NCI-H1105 treated with DMSO at 0.1 percent for 48 hours (cell line): ENCODE data around the gene CARM1.
A peak's percentile ranks its signal among the peaks of the same experiment; 100 is the strongest.
"Not testable (repeated sequence)": the region's sequence is repeated elsewhere in the genome, so short reads cannot be mapped to it uniquely, and the experiment has no call there.

ENCODE experiments used
- DNase-seq: peaks from one replicate; lab custom pipeline; 2025; lab: John Stamatoyannopoulos, UW

CARM1 gene

GRCh38 chr19:10870955-10871603, at the start of gene CARM1:
TSS of gene CARM1 (plus strand) at chr19:10871553. CDS start at chr19:10871703, 150 bp downstream.
- DNase-seq, result peak; percentile 99

DNA sequence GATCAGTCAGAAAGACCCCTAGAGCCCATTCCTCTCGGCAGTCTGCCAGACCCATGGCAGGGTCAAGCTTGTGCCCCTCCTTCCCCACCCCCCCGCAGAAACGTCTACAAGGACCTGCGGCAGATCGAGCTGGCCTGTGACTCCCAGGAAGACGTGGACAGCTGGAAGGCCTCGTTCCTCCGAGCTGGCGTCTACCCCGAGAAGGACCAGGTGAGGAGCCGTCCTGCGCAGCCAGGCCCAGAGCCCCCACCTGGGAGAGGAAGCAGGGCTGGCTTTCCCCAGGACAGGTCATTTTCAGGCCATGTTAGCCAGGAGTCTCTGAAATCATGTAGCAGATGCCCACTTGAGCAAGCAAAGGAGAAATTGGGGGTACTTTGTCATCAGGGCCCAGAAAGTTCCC, 47.7 kb upstream of the CARM1 start:
- no peak for DNase-seq

- no peak for DNase-seq
Measured at GRCh38 chr19:10826231-10826630, 45.1 kb upstream of the CARM1 start.

DNA sequence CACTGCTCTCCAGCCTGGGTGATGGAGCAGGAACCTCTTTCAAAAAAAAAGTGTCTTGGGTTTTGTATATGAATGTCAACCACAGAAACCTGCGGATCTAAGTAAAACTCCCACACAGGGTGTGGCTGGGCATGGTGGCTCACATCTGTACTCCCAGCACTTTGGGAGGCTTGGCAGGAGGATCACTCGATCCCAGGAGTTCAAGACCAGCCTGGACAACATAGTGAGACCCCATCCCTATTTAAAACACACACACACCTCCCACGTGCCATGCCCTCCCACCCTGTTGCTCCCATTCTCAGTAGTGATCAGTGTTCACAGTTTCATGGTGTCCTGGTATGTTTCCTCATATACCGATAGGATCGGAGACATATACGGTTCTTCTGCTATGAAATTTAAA, 44.5 kb upstream of the CARM1 start:
- no peak for DNase-seq

- DNase-seq, result no peak
Measured at GRCh38 chr19:10828981-10829821, 42.2 kb upstream of the CARM1 start.

- DNase-seq, result no peak
Measured at GRCh38 chr19:10829967-10830366, 41.4 kb upstream of the CARM1 start.

GRCh38 chr19:10830370-10830769, 41.0 kb upstream of the CARM1 start:
- DNase-seq, result no peak

DNA sequence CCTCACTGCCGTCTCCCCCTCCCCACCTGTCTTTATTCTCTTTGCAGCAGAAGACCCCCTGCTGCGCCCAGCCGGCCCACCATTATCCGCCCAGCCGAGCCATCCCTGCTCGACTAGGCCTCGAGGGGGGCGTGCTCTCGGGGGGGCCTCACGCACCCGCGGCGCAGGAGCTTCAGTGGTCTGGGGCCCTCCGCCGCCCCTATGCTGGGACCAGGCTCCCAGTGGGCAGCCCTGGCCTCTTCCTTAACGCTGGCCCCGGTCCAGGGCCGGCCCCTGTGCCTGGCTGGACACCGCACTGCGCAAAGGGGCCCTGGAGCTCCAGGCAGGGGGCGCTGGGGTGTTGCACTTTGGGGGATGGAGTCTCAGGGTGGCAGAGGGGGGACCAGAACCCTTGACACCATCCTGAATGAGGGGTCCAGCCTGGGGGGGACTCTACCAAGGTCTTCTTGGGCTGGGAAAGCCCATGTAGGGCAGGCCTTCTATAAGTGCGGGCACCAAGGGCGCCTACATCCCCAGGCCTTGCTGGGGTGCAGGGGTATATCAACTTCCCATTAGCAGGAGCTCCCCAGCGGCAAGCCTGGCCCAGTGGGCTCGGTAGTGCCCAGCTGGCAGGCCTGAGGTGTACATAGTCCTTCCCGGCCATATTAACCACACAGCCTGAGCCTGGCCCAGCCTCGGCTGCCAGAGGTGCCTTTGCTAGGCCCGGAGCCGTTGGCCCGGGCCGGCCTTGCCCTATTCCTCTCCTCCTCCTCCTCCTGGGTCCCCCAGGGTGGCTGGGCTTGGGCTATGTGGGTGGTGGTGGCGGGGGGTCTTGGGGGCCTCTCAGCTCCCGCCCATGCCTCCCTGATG, 40.2 kb upstream of the CARM1 start:
- no peak for DNase-seq

DNA sequence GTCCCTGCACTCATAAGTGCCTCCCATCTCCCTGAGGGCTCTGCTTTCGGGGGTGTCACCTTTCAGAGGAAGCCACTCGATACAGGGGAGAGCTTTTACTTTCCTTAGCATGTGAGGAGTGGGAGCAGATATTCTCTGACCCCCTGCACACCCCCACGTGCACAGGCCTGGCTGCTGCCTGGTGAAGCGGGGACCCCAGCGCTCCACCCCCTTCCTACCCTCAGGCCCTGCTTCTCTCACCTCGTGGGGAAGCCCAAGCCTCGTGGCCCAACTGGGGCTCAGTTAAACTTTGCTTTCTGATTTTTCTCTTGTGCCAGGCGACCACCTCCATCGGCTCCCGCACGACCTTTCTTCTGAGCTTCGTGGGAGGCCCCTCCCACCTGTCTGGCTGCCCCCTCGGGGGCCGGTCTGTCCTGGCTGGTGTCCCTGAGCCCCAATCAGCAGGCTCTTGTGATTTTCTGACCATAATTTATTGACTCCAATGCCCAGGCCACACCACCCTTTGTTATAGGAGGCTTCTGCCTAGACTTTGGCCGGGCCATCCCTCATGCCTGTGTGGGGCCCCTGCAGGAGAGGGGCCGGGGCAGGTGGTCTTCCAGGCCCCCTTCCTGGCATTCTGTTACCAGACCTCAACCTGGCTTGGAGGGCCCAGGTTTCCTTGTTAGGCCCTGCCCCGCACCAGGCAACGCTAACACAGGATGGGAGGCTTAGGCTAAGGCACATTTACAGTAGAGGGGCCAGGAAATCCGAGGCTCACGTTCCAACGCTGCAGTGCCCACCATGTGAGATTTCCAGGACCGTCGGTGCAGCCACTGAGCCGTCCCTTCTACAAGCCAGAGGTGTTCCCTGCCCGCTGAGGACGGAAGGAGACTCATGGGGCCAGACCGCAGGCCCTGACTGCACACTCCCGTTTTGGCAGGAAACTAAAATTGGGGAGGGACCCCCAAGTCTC, 39.1 kb upstream of the CARM1 start:
- no peak for DNase-seq

- DNase-seq, result no peak
Measured at GRCh38 chr19:10832939-10833296, 38.4 kb upstream of the CARM1 start.

- no peak for DNase-seq
Measured at GRCh38 chr19:10835089-10835753, 36.1 kb upstream of the CARM1 start.

DNA sequence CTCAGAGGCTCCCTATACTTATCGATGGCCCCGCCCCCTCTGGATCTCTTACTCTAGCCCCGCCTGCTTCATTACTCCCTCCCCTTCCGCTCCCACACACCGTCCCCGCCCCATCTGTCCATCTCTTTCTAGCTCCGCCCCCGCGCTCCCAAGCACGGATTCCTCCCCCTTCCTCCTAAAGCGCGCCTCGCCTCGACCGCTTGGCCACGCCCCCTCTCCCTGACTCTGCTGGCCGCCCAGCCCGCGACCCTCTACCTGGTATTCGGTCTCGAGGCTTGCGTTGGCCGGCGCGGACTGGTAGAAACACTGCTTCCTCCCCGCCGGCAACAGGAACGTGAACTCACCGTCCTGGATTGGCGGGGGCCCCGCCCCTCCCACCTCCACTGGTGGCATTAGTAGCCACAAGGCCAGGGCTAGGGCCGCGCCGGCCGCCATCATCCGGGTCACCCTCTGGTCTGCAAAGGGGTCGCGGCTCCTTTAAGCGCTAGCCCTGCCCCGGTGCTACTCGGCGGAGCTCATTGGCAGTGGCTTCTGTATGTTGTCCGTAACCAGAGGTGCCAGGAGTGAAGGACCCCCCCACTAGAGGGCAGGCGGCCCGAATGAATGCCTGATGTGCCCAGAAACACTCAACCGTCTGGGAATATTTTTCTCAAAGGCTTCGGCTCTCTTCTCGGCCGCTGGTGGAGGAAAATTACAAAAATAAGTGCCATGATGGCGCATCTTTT, 35.4 kb upstream of the CARM1 start, which contains the start of gene TMED1:
Gene TMED1, minus strand, starts transcription at position 459 of the 725 bp plus-strand sequence. Its CDS starts 21 bp downstream, at position 438.
- DNase-seq, result peak; percentile 100

- no peak for DNase-seq
Measured at GRCh38 chr19:10836479-10837330, 34.6 kb upstream of the CARM1 start.

GRCh38 chr19:10837649-10838048, 33.7 kb upstream of the CARM1 start:
- not testable (repeated sequence) for DNase-seq

- DNase-seq, result no peak
Measured at GRCh38 chr19:10838377-10838776, 33.0 kb upstream of the CARM1 start.

GRCh38 chr19:10839114-10840050, 32.0 kb upstream of the CARM1 start:
- no peak for DNase-seq

DNA sequence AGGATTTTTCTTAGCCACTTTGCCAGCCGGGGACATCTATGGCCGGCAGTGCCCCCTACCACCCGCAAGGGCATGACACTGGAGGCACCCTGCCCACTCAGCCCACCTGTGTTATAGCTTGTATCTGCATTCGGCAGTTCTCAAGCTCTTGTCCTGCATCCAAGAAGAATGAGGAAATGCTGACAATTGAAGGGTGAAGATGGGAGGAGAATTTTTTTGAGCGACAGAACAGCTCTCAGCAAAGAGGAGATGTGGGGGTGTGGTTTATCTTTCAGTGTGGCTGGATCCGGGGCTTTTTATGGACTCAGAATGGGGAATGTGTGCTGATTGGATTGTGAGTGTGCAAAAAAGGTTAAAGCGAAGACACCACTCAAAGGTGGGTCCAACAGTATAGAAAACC, 28.6 kb upstream of the CARM1 start:
- no peak for DNase-seq
